Transverse colon (tissue), 3 donors: Measurements from ENCODE around the gene TSC22D3.

Experiments
- POLR2A ChIP-seq: fragments of 450-650 bp; IDR thresholded peaks from one replicate; pipeline ENCODE4 v1.6.1; 2016; ENCODE audit warnings: antibody characterized with exemption, mild to moderate bottlenecking, moderate library complexity
- TF ChIP-seq, protein P1 (sequence below), 5 experiments: fragments of 200-600 bp in 3 of 5; fragments of 450-650 bp in 2 of 5; sonication (generic) in 3 of 5; IDR thresholded peaks; 1 replicate in 2 of 5; 2 replicates in 3 of 5; pipeline ENCODE4 v1.5.1; 2016 to 2017; ENCODE audit warnings: antibody characterized with exemption in 5 of 5, inconsistent platforms in 3 of 5, mild to moderate bottlenecking in 2 of 5, moderate library complexity in 1 of 5

DNA sequence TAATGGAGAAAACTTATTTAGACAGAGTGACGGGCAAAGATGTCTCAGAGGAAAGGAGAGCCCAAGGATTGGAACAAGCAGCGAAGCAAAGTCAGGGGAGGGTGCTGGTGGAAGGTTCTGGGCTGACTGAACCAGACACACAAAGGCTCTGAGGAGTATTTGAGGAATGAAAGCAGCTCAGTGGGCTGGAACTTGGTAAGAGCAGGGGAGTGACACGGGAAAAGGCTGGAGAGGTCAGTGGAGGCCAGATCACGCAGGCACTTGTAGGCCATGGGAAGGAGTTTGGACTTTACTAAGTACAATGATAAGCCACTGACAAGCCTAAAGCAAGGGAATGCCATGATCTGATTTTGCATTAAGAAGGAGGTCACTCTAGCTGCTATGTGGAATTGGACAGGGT is 71.4 kb downstream of the TSC22D3 start:
- TF ChIP-seq POLR2A, result no peak
- TF ChIP-seq, protein P1, sequence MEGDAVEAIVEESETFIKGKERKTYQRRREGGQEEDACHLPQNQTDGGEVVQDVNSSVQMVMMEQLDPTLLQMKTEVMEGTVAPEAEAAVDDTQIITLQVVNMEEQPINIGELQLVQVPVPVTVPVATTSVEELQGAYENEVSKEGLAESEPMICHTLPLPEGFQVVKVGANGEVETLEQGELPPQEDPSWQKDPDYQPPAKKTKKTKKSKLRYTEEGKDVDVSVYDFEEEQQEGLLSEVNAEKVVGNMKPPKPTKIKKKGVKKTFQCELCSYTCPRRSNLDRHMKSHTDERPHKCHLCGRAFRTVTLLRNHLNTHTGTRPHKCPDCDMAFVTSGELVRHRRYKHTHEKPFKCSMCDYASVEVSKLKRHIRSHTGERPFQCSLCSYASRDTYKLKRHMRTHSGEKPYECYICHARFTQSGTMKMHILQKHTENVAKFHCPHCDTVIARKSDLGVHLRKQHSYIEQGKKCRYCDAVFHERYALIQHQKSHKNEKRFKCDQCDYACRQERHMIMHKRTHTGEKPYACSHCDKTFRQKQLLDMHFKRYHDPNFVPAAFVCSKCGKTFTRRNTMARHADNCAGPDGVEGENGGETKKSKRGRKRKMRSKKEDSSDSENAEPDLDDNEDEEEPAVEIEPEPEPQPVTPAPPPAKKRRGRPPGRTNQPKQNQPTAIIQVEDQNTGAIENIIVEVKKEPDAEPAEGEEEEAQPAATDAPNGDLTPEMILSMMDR (IDR thresholded peaks at IDR 0.05), result no peak
